Stromal cell of bone marrow (primary cell): ENCODE measurements around the gene GPX4.

Experiments used
- DNase-seq: peaks from one replicate; pipeline ENCODE4 v3.0.0-alpha.2; 2012; ENCODE audit warnings: low read depth

The GPX4 gene

DNA sequence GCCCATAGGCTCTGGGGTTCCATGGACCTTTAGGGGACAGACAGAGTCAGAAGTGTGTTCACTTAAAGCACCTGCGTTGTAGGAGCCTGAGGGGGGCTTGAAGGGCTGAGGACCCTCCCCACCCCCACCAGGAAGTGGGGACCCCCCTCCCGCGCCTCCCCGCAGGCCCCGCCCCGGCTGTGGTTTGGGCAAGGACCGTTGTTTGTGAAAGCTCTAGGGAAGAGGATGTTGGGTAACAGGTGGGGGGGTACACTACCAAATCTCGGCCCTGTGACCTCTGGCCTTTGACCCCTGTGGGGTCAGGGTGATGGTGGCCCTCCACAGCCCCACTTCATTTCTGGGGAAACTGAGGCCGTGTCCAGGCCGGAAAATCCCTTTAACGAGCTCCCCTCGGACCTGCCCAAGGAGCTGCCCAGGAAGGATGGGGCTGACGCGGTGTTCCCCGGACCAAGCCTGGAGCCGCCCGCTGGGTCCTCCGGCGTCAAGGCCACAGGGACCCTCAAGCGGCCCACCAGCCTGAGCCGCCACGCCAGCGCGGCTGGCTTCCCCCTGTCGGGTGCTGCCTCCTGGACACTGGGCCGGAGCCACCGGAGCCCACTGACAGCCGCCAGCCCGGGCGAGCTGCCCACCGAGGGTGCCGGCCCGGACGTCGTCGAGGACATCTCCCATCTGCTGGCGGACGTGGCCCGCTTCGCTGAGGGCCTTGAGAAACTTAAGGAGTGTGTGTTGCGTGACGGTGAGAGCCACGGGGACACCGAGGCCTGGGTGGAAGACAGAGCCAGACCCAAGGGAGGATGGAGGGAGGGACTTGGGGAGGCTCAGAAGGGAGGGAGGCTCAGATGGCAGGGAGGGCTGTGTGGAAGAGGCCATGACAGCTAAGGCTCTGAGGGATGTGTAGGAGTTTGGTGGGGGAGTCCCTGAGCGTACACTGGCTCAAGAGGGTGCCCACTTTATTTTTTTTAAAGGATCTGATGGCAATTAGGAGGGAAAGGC, 35.5 kb upstream of the GPX4 start:
- DNase-seq = no peak

DNA sequence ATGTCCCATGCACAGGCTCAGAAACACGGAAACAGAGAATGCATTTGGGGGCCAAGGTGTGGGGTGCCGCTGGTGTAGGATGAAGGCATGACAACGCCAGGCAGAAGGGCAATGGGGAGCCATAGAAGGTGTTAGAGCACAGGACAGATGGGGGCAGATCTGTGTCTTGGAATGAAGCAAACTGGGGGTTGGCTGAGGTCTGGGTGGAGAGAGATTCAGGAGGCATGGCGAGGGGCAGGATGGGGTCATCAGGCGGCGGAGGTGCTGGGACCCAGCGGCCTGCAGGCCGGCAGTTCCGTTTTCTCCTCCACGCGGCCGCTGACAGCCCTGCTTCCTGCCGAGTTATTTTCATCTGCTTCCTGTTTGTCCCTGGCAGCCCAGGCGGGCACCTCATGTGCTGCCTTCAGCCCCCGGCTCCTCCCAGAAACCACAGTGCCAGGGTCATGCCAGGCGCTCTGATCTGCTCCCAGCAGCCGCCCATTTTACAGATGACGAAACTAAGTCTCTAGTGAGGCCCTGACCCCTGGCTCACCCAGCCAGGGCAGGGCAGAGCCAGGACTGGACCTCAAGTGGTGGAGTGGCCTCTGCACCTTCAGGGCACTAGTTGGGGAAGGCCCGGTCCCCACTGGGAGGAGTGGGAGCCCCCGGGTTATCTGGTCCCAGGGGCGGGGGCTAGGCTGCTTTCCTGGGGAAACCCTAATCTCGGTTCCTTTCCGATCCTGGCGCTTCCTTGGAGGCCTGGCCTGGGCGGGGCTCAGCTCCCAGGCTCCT, 34.6 kb upstream of the GPX4 start:
- no peak for DNase-seq

DNA sequence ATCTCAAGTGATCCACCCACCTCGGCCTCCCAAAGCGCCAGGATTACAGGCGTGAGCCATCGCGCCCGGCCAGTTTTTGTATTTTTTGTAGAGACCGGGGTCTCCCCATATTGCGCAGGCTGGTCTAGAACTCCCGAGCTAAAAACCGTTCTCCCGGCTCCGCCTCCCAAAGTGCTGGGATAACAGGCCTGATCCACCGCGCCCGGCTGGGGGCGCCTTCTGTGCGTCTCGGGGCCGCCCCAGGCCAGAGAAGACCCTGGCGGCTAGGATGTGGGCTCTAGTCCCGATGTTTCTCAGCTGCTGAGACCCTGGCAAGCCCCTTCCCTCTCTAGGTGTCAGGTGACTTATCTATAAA, 33.2 kb upstream of the GPX4 start:
- DNase-seq = no peak

DNA sequence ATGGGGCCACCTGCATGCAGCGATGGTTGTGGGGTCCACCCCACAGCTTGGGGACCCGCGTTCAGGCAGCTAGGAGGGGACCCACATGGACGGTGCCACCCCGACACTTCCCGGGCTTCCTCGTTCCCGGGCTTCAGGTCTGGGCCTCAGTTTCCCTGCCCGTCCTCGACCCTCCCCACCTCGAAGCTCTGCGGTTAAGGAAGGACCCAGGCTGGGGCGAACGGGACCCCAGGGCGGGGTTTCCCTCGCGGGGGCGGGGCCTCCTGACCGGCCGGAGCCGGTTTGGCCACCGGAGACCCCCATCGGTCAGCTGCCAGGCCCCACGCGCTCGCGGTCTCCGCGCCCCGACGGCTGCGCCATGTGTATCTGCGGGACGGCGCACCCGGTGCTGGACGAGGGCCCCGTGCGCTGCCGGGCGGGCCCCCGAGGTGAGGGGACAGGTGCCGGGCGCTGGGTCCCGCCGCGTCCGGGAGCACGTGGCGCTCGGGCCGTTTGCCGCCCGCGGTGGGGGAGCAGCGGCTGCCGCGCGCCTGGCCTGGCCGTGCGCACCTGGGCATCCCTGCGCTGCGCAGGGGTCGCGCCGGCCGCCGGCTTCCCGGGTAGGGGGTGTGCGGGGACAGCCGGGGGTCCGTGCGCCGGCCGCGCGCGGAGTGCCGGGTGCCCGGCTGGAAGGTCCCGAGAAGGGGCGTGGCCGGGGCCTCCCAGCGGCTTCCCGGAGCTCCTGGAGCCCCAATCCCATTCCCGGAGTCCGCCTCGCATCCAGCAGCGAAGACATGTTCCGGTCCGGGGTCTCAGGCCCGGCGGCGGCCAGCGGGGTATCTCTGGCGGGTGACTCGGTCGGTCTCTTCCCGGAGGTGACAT, 32.6 kb upstream of the GPX4 start:
- DNase-seq = no peak

DNA sequence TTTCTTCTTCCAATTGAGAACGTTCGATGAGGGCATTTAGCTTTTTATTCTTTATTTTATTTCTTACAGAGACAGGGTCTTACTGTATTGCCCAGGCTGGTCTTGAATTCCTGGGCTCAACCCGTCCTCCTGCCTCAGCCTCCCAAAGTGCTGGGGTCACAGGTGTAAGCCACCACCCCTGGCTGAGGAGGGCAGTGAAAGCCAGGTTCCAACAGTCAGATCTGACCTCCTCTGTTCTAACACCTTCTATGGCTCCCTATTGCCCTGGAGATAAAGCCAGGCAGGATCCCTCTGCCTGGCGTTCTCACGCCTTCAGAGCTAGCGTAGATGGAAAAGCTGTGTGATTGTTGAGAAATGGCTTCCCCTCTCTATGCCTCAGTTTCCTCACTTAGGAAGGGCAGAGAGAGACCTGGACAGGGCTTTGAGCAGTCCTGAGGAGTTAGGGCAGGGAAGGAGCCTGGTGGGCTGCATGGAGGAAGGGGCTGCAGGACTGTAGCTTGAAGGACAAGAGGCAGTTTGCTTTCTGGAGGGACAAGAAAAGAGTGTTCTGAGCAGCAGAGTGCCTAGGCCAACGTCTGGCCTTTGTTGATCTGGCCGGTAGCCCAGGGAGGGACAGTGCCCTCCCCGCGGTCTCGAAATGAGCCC, 31.3 kb upstream of the GPX4 start:
- DNase-seq = no peak

DNA sequence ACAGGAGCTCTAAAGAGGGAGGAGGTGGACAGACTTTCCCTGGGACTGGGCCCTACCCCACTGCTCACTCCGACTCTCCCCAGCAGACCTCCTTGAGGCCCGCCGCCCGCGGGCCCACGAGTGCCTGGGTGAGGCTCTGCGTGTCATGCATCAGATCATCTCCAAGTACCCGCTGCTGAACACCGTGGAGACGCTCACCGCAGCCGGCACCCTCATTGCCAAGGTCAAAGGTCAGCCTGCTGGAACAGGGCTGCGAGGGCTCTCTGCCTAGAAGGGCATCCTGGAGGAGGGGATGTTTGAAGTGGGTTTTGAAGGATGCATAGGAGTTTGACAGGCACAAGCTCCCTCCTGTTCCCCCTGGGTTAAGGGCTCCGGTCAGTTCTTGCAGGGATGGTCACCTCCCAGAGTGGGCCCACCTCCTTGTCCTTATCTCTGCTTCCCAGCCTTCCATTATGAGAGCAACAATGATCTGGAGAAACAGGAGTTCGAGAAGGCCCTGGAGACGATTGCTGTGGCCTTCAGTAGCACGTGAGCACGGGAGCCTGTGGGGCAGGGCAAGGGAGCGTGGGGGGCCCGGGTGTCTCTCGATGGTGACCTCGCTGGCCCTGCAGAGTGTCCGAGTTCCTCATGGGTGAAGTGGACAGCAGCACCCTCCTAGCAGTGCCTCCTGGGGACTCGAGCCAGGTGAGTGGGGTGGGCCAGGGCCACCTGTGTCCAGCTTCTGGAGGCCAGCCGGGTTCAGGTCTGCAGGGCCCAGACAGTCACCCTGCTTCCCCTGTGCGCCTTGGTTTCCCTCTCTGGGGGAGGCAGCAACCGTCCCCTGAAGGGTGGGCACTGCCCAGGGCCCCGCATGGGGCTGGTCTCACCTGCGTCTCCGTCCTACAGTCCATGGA, 30.5 kb upstream of the GPX4 start:
- DNase-seq = no peak

DNA sequence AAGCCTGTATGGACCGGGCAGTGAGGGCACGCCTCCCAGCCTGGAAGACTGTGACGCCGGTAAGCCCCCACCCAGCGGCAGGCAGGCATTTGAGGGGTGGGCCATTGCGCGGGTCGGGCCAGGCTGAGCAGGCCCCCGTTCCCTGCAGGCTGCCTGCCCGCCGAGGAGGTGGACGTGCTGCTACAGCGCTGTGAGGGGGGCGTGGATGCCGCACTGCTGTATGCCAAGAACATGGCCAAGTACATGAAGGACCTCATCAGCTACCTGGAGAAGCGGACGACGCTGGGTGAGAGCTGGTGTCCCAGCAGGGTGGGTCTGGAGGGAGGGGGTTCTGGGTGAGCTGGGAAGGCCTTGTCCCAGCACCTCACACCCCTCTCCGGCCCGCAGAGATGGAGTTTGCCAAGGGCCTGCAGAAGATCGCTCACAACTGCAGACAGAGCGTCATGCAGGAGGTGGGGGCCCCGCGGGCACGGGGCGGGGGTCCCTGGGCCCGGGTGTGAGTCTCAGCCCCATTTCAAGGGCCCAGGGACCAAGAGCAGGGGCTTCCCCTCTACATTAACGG, 29.8 kb upstream of the GPX4 start:
- no peak for DNase-seq

DNA sequence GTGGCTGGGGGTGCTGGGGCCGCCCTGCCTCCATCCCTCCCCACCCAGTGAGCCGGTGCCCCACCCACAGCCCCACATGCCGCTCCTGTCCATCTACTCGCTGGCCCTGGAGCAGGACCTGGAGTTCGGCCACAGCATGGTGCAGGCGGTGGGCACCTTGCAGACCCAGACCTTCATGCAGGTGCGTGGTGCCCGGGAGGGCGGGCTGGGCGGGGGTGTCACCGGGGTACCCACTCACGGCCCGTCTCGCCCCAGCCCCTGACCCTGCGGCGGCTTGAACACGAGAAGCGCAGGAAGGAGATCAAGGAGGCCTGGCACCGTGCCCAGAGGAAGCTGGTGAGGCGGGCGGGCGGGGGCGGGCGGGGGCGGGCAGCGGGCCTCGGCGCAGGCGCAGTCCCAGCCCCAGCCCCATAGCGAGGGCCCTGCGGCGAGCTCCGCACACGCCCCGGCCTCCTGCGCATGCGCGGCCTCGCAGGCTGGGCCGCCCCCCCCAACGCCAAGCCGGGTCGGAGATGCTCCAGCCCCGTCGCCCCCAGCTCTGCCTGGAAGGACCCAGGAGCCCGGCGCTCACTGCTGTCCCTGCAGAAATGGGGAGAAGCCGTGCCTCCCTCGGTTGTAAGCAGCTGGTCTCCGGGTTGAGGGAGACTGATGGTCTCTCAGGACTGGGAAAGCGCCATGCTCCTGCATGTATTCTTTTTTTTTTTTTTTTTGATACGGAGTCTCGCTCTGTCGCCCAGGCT, 29.1 kb upstream of the GPX4 start:
- DNase-seq = no peak

DNA sequence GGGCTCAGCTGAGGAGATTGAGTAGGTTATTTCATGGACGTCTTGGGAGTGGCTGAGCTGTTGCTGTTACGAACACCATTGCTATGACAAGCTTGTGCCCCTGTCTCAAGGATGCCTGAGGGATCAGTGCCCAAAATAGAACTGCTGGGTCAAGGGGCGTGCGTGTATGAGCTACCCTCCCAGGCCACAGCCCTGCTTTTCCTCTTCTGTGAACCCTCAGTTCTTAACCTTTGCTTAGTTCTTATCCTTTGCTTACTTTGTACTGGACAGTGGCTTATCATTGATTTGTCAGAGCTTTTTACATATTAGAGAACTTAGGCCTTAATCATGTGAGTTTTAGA, 27.8 kb upstream of the GPX4 start:
- DNase-seq = no peak

DNA sequence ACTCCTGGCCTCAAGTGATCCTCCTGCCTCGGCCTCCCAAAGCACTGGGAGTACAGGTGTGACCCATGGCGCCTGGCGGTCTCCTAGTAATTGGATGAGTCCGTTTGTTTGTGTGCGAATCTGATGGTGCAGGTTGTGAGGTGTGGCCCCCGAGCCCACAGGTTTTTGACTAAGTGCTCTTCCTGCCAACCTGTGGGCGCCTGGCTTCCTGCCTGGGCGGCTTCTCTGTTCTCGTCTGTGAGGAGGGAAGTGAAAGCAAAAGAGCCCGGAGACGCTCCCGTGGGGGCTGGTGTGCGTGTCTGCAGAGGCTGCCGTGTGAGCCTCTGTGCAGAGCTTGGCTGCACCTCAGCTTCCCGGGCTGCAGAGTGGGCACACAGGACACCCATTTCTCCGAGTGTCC, 26.8 kb upstream of the GPX4 start:
- no peak for DNase-seq

DNA sequence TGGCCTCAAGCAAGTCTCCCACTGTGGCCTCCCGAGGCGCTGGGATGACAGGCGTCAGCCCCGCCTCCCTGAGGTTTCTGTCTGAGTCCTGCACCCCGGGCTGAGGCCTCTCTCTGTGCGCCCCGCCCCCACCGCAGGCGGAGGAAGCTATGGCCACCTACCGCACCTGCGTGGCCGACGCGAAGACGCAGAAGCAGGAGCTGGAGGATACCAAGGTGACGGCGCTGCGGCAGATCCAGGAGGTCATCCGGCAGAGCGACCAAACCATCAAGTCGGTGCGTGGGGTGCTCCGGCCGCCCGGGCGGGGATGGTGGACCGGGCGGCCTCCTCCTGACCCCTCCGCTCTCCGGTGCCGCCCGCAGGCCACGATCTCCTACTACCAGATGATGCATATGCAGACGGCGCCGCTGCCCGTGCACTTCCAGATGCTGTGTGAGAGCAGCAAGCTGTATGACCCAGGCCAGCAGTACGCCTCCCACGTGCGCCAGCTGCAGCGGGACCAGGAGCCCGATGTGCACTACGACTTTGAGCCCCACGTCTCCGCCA, 24.2 kb upstream of the GPX4 start:
- no peak for DNase-seq

DNA sequence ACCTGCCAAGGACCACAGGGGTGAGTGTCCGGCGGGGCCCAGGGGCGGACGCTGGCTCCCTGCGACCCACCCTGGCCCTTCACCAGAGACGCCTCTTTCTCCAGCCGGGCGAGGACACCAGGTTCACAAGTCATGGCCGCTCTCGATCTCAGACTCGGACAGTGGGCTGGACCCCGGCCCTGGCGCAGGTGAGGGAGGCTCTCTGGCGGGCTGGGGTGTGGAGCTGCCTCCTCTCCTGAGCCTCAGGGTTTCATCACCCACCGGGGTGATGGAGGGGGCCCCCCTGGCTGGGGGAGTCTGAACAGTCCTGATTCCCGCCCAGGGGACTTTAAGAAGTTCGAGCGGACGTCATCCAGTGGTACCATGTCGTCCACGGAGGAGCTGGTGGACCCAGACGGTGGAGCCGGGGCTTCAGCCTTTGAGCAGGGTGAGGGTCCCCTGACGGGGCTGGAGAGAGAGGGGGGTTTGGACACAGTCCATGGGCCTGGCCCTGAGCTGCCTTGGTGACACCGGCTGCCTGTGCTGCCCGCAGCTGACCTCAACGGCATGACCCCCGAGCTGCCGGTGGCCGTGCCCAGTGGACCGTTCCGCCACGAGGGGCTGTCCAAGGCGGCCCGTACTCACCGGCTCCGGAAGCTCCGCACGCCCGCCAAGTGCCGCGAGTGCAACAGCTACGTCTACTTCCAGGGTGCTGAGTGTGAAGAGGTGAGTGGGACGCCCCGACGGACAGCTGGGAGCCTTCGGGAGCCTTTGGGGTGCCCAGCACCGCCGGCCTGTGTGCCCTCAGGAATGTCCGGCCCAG, 23.2 kb upstream of the GPX4 start:
- DNase-seq = no peak

DNA sequence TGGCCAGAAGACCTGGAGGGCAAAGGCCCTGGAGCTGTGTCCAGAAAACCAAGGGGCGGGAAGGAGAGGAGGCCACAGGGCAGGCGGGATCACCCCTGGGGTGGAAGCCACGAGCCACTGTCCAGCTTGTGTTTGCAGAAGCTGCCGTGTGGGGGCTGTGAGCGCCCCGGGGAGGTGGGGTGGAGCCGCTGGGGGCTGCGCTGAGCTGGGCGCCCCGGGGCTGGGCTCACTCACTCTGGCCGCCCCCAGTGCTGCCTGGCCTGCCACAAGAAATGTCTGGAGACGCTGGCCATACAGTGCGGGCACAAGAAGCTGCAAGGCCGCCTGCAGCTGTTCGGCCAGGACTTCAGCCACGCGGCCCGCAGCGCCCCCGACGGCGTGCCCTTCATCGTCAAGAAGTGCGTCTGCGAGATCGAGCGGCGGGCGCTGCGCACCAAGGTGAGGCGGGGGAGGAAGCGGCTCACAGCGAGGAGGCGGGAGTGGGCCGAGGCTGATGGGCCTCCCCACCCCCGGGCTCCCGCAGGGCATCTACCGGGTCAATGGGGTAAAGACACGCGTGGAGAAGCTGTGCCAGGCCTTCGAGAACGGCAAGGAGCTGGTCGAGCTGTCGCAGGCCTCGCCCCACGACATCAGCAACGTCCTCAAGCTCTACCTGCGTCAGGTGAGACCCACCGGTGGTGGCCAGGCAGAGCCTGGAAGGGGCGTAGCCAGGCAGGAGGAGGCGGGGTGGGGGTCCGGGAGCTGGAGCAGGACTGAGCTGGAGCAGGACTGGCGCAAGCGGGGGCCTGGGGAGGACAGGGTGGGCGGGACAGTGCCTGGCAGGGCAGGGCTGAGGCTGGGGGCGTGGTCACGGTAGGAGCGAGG, 22.3 kb upstream of the GPX4 start:
- DNase-seq = no peak

DNA sequence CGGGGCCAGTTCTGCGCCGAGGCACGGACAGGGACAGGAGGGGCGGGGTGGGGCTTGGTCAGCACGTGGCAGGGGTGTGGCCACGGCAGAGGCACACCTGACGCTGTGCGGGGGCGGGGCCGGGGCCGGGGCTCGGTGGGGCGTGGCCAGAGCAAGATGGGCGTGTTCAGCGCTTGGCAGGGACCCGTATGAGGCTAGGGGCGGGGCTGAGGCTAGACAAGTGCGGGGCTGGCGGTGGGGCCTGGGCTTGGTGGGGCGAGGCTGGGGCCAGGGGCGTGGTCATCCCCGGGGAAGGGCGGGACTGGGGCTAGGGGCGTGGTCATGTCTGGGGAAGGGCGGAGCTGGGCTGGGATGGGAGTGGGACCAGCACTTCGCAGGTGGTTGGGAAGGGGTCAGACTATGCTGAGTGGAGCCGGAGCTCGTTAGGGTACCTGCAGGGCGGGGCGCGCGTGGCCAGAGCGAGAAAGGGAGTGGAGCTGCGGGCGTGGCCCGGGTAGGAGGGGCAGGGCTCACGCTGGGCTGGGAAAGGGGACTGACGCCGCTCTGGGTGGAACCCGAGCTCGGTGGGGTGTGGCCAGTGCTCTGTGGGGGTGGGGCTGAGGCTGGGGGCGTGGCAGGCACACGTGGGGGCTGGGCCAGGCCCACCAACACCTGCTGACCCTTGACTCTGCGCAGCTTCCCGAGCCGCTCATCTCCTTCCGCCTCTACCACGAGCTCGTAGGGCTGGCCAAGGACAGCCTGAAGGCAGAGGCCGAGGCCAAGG, 21.4 kb upstream of the GPX4 start:
- no peak for DNase-seq

DNA sequence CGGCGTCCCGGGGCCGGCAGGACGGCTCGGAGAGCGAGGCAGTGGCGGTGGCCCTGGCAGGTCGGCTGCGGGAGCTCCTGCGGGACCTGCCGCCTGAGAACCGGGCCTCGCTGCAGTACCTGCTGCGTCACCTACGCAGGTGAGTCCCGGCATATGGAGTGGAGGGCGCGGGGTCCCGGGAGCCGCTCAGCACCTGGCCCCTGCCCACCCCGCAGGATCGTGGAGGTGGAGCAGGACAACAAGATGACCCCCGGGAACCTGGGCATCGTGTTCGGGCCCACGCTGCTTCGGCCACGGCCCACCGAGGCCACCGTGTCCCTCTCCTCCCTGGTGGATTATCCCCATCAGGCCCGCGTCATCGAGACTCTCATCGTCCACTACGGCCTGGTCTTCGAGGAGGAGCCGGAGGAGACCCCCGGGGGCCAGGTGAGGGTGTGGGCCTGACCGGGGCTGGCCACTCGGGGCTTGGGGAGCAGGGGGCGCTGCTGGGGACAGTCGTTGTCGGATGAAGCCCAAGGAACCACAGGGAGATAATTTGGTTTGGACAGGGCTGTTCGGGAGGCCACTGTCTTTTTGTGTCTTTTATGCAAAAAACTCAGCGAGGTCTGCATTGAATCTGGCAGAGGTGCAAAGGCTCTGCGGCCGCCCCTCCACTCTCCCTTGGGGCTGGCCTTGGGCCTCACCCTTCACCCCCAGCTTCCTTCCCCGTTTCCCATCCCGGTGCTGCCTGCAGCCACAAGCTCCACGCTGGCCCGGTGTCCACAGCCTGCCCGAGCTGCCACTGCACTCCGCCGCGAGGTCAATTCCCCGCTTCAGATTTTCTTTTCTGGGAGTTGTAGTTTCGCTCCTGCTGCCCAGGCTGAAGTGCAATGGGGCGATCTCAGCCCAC, 20.6 kb upstream of the GPX4 start:
- no peak for DNase-seq
